ENCODE measurements around the gene PRIMPOL. TPM values are rescaled to one million over a fixed set of nuclear protein-coding genes. Genes with fewer than 3 reads are reported as not detected.
A peak's percentile ranks its signal among the peaks of the same experiment; 100 is the strongest.

PRIMPOL gene
- total RNA-seq, 3 donors from 2014 or later, result 6.6 to 6.9 (median 6.7) TPM

DNA sequence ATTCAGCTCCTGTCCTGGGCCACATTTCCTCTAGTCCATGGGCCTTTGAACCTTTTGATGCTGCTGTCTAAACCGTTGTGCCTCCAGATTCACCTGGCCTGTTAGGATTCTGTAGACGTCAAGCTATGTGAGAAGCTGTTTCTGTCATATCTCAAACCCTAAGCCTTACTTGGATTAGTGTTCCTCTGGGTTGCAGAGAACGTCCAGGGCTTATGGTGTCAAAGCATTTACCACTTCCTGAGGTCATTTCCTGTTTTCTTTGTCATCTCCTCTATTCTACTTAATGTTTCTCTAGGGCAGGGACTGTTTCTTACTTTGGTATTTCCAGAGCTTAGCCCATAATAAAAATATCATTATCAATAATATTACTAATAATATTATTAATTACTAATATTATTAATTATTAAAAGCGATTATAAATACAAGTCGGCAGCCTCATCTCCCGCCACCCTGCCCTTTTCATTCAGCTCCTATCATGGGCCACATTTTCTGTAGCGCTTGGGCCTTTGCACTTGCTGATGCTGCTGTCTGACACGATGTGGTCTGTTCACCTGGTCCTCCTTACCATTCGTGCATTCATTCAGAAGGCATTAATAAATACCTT is 19.1 kb downstream of the PRIMPOL start:
- no peak overlapping the region for H3K4me3 Mint-ChIP-seq
- peaks cover 26% of the 10 kb centered on the region for H3K36me3 Mint-ChIP-seq (ENCODE audit: insufficient read depth)
- H3K4me1 Mint-ChIP-seq (ENCODE audit: low read depth), result peaks cover 23% of the 10 kb centered on the region
- peak in 1 of 2 donors; percentile 52 for ATAC-seq
- DNase-seq, result no peak
- H3K9me3 Mint-ChIP-seq, result no peaks in the 10 kb centered on the region
- H3K27me3 Mint-ChIP-seq (ENCODE audit: low read depth), result no peaks in the 10 kb centered on the region

- ATAC-seq (no peak), DNase-seq (no peak)
- Mint-ChIP-seq H3K4me1 (ENCODE audit: low read depth) (peaks cover 24% of the 10 kb centered on the region), H3K4me3 (no peak overlapping the region), H3K9me3 (no peaks in the 10 kb centered on the region), H3K27me3 (ENCODE audit: low read depth) (no peaks in the 10 kb centered on the region), H3K36me3 (ENCODE audit: insufficient read depth) (peaks cover 26% of the 10 kb centered on the region)
These were observed 19.7 kb downstream of the PRIMPOL start for GRCh38 chr4:184669251-184669650.

GRCh38 chr4:184671101-184671500 is 21.6 kb downstream of the PRIMPOL start:
- H3K27me3 Mint-ChIP-seq (ENCODE audit: low read depth), result no peaks in the 10 kb centered on the region

GRCh38 chr4:184672741-184673140 is 23.2 kb downstream of the PRIMPOL start:
- peaks cover 26% of the 10 kb centered on the region for H3K36me3 Mint-ChIP-seq (ENCODE audit: insufficient read depth)
- peaks cover 23% of the 10 kb centered on the region for H3K4me1 Mint-ChIP-seq (ENCODE audit: low read depth)
- ATAC-seq (no peak), DNase-seq (no peak)
- no peak overlapping the region for H3K4me3 Mint-ChIP-seq
- H3K9me3 Mint-ChIP-seq, result no peaks in the 10 kb centered on the region
- no peaks in the 10 kb centered on the region for H3K27me3 Mint-ChIP-seq (ENCODE audit: low read depth)

More at GRCh38 chr4:184671101-184671500, 21.6 kb downstream of the PRIMPOL start:
- no peak overlapping the region for H3K4me3 Mint-ChIP-seq
- H3K36me3 Mint-ChIP-seq (ENCODE audit: insufficient read depth), result peaks cover 28% of the 10 kb centered on the region
- no peak for DNase-seq
- peaks cover 24% of the 10 kb centered on the region for H3K4me1 Mint-ChIP-seq (ENCODE audit: low read depth)
- no peak for ATAC-seq
- no peaks in the 10 kb centered on the region for H3K9me3 Mint-ChIP-seq

GRCh38 chr4:184674011-184674410 is 24.5 kb downstream of the PRIMPOL start:
- H3K36me3 Mint-ChIP-seq (ENCODE audit: insufficient read depth), result peaks cover 18% of the 10 kb centered on the region
- no peak for DNase-seq
- H3K4me3 Mint-ChIP-seq, result no peak overlapping the region
- no peaks in the 10 kb centered on the region for H3K9me3 Mint-ChIP-seq
- H3K4me1 Mint-ChIP-seq (ENCODE audit: low read depth), result peaks cover 11% of the 10 kb centered on the region
- ATAC-seq, result no peak
- H3K27me3 Mint-ChIP-seq (ENCODE audit: low read depth), result no peaks in the 10 kb centered on the region

DNA sequence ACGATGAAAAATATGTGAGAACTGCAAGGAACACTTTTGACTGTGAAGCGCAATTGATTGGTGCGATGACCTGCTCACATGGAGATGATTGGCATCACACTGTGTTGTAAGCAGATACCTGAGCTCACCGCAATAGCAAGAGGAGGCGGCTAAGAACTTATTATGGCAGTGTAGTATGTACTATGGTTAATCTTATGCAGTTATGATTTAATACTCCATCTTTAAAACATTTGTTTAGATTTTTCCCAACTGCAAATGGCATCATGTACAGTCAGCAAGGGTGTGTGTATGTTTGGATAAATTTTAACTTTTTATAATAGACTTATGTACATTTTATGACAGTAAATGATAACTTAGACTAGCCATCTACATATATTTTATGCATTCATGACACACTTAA is 25.5 kb downstream of the PRIMPOL start:
- Mint-ChIP-seq H3K36me3 (ENCODE audit: insufficient read depth) (peaks cover 20% of the 10 kb centered on the region), H3K27me3 (ENCODE audit: low read depth) (no peaks in the 10 kb centered on the region), H3K9me3 (no peaks in the 10 kb centered on the region), H3K4me1 (ENCODE audit: low read depth) (peaks cover 2% of the 10 kb centered on the region), H3K4me3 (no peak overlapping the region)
- DNase-seq (no peak), ATAC-seq (no peak)

GRCh38 chr4:184675821-184676492 is 26.4 kb downstream of the PRIMPOL start:
- Mint-ChIP-seq H3K27me3 (ENCODE audit: low read depth) (no peaks in the 10 kb centered on the region), H3K4me3 (no peak overlapping the region), H3K9me3 (no peaks in the 10 kb centered on the region), H3K36me3 (ENCODE audit: insufficient read depth) (peaks cover 20% of the 10 kb centered on the region), H3K4me1 (ENCODE audit: low read depth) (peaks cover 2% of the 10 kb centered on the region)
- DNase-seq (no peak), ATAC-seq (no peak)

DNA sequence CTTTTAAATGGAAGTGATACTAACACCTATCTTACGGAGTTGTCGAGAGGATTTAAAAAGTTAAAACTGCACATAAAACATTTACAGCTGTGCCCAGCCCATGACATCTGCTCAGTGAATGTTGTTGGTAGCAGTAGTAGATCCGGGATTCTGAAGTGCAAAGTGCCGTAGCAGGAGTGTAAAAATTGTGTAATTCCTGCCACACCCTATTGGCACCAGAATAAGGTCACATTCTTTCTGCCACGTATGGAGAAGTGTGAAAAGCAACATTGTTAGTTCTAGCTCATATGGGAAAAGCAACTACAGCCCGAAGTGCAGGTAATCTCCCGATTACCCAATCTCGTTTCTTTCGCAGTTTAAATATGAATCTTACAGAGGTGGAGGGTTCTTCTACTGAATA is 31.2 kb downstream of the PRIMPOL start:
- Mint-ChIP-seq H3K4me3 (no peak overlapping the region), H3K36me3 (ENCODE audit: insufficient read depth) (peaks cover 5% of the 10 kb centered on the region), H3K4me1 (ENCODE audit: low read depth) (peaks cover 3% of the 10 kb centered on the region)

GRCh38 chr4:184681916-184682315 is 32.4 kb downstream of the PRIMPOL start:
- ATAC-seq, result no peak
- H3K36me3 Mint-ChIP-seq (ENCODE audit: insufficient read depth), result peaks cover 6% of the 10 kb centered on the region
- no peaks in the 10 kb centered on the region for H3K9me3 Mint-ChIP-seq
- H3K4me1 Mint-ChIP-seq (ENCODE audit: low read depth), result peaks cover 3% of the 10 kb centered on the region
- DNase-seq, result no peak
- no peaks in the 10 kb centered on the region for H3K27me3 Mint-ChIP-seq (ENCODE audit: low read depth)
- no peak overlapping the region for H3K4me3 Mint-ChIP-seq

More for the DNA sequence above, 31.2 kb downstream of the PRIMPOL start:
- ATAC-seq (no peak), DNase-seq (no peak)
- H3K9me3 Mint-ChIP-seq, result no peaks in the 10 kb centered on the region
- H3K27me3 Mint-ChIP-seq (ENCODE audit: low read depth), result no peaks in the 10 kb centered on the region

GRCh38 chr4:184684491-184685189 is 35.1 kb downstream of the PRIMPOL start:
- H3K4me3 Mint-ChIP-seq, result no peak overlapping the region
- ATAC-seq (no peak), DNase-seq (no peak)
- no peaks in the 10 kb centered on the region for H3K9me3 Mint-ChIP-seq
- H3K36me3 Mint-ChIP-seq (ENCODE audit: insufficient read depth), result peaks cover 7% of the 10 kb centered on the region
- no peaks in the 10 kb centered on the region for H3K27me3 Mint-ChIP-seq (ENCODE audit: low read depth)
- H3K4me1 Mint-ChIP-seq (ENCODE audit: low read depth), result peaks cover 9% of the 10 kb centered on the region

DNA sequence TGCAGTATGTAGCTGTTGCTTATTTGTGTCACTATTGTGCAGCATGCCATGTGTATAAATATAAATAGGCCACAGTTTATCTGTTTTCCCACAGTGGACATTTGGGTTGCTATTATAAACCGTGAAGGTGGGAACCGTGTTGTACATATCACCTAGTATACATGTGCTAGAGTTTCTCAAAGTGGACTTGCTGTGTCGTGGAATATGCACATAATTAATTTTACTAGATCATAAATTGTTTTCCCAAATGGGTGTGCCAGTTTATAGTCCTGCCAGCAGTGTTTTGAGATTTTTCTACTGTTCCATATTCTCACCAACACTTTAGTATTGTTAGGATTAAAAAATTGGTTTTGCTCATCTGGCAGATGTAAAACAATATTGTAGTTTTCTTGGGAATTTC is 38.5 kb downstream of the PRIMPOL start:
- no peak for ATAC-seq
- no peak for DNase-seq
- Mint-ChIP-seq H3K27me3 (ENCODE audit: low read depth) (no peaks in the 10 kb centered on the region), H3K9me3 (no peaks in the 10 kb centered on the region), H3K36me3 (ENCODE audit: insufficient read depth) (peaks cover 10% of the 10 kb centered on the region), H3K4me1 (ENCODE audit: low read depth) (peaks cover 9% of the 10 kb centered on the region), H3K4me3 (no peak overlapping the region)

DNA sequence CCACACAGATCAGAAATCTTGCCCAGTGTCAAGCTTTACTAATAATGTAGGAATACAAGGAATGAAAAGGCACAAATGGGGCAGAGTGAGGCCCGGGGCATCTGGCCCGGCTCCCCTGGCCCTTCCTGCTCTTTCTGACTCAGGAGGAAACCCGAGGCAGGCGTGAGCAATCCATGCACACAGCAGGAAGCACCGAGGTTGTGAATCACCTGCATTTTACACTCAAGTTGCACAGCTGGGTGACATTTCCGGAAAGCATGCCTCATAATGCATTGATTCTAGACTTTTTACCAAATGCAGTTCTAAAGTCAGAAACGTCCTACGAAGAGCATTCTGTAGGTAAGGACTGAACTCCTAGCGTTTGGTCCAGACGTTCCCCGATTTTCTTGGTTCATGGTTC is 38.9 kb downstream of the PRIMPOL start:
- ATAC-seq, result peak; percentile 43 to 73

GRCh38 chr4:184689681-184690080 is 40.1 kb downstream of the PRIMPOL start:
- ATAC-seq, result no peak
- H3K27me3 Mint-ChIP-seq (ENCODE audit: low read depth), result no peaks in the 10 kb centered on the region
- H3K4me1 Mint-ChIP-seq (ENCODE audit: low read depth), result peaks cover 6% of the 10 kb centered on the region
- DNase-seq, result no peak
- H3K9me3 Mint-ChIP-seq, result no peaks in the 10 kb centered on the region
- H3K36me3 Mint-ChIP-seq (ENCODE audit: insufficient read depth), result peaks cover 13% of the 10 kb centered on the region
- H3K4me3 Mint-ChIP-seq, result no peak overlapping the region

More for the DNA sequence above, 38.9 kb downstream of the PRIMPOL start:
- Mint-ChIP-seq H3K4me1 (ENCODE audit: low read depth) (peaks cover 9% of the 10 kb centered on the region), H3K9me3 (no peaks in the 10 kb centered on the region), H3K4me3 (no peak overlapping the region), H3K27me3 (ENCODE audit: low read depth) (no peaks in the 10 kb centered on the region), H3K36me3 (ENCODE audit: insufficient read depth) (peaks cover 10% of the 10 kb centered on the region)
- no peak for DNase-seq

DNA sequence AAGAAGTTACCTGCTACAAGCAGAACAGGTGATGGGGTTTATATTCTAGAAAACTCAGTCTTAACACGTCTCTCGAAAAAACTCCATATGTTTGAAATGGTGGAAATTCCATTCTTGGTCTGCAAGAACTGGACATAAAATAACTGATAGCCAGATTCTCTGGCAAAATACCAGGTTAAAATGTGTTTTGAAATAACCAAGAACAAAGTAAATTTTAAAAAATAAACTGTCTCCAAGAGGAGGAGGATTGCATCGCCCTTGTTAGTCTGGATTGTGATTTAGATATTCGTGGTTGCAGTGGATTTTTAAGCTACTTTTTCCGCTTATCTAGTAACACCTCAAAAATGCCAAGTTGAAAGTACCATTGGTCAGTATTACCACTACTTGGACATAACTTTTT is 43.5 kb downstream of the PRIMPOL start:
- Mint-ChIP-seq H3K4me1 (ENCODE audit: low read depth) (peaks cover 6% of the 10 kb centered on the region), H3K27me3 (ENCODE audit: low read depth) (no peaks in the 10 kb centered on the region), H3K36me3 (ENCODE audit: insufficient read depth) (peaks cover 12% of the 10 kb centered on the region), H3K9me3 (no peaks in the 10 kb centered on the region), H3K4me3 (no peak overlapping the region)
- no peak for DNase-seq
- no peak for ATAC-seq
